ENCODE results near the gene WDR62.

- TF ChIP-seq CTCF (conservative IDR thresholded peaks at IDR 0.05; ENCODE audit: low read length) (no peak), EZH2phosphoT487 (IDR thresholded peaks at IDR 0.05; ENCODE audit: borderline replicate concordance) (no peak)
Measured at GRCh38 chr19:36031308-36031707, 23.4 kb upstream of the WDR62 start.
